ENCODE data around the gene ABHD12. TPM values are rescaled to one million over a fixed set of nuclear protein-coding genes. Genes with fewer than 3 reads are reported as not detected.

The ABHD12 gene
- total RNA-seq, 3 donors from 2014 or later (not counting 1 experiment from before 2014, with no cell fraction given), result 28.5 to 34.6 (median 34.5) TPM

GRCh38 chr20:25273541-25274358 is 116.9 kb downstream of the ABHD12 start:
- no peak for TF ChIP-seq CTCF (IDR thresholded peaks at IDR 0.05)

GRCh38 chr20:25273046-25273445 is 117.6 kb downstream of the ABHD12 start:
- no peak overlapping the region for H3K27ac Mint-ChIP-seq
- H3K9me3 ChIP-seq (ENCODE audit: control insufficient read depth, insufficient read depth, low read length), result no peaks in the 10 kb centered on the region
- no peaks in the 10 kb centered on the region for H3K27me3 Mint-ChIP-seq (ENCODE audit: low read depth in 2 of 2)
- H3K4me3 Mint-ChIP-seq, result no peak overlapping the region
- no peak overlapping the region for H3K4me3 ChIP-seq (ENCODE audit: low read length)
- WGBS (ENCODE audit: insufficient coverage), result 96% methylated on average over 10 of the region's 10 CpGs
- ATAC-seq (no peak), DNase-seq (peak in 1 of 2 donors; percentile 7)
- H3K36me3 Mint-ChIP-seq, result no peaks in the 10 kb centered on the region
- H3K27me3 ChIP-seq (ENCODE audit: control insufficient read depth, insufficient read depth, low read length), result no peaks in the 10 kb centered on the region
- H3K36me3 ChIP-seq (ENCODE audit: control insufficient read depth, insufficient read depth, low read length), result peaks cover 61% of the 10 kb centered on the region
- no peak for TF ChIP-seq CTCF (IDR thresholded peaks at IDR 0.05)
- peaks cover 0 to 6% of the 10 kb centered on the region in 2 donors for H3K4me1 Mint-ChIP-seq
- H3K9me3 Mint-ChIP-seq, result no peaks in the 10 kb centered on the region
- no peaks in the 10 kb centered on the region for H3K4me1 ChIP-seq (ENCODE audit: control insufficient read depth, insufficient read depth, low read length)
- intact Hi-C loops (cut with micrococcal nuclease), result no loop called here
- no peak overlapping the region for H3K27ac ChIP-seq (ENCODE audit: low read length)

More at GRCh38 chr20:25273541-25274358, 116.9 kb downstream of the ABHD12 start:
- no peaks in the 10 kb centered on the region for H3K9me3 Mint-ChIP-seq
- no peaks in the 10 kb centered on the region for H3K27me3 Mint-ChIP-seq (ENCODE audit: low read depth in 2 of 2)
- Histone ChIP-seq H3K4me1 (ENCODE audit: control insufficient read depth, insufficient read depth, low read length) (no peaks in the 10 kb centered on the region), H3K36me3 (ENCODE audit: control insufficient read depth, insufficient read depth, low read length) (peaks cover 66% of the 10 kb centered on the region), H3K9me3 (ENCODE audit: control insufficient read depth, insufficient read depth, low read length) (no peaks in the 10 kb centered on the region), H3K27me3 (ENCODE audit: control insufficient read depth, insufficient read depth, low read length) (no peaks in the 10 kb centered on the region), H3K27ac (ENCODE audit: low read length) (no peak overlapping the region), H3K4me3 (ENCODE audit: low read length) (no peak overlapping the region)
- no peak overlapping the region for H3K27ac Mint-ChIP-seq
- no peak overlapping the region for H3K4me3 Mint-ChIP-seq
- intact Hi-C loops (cut with micrococcal nuclease), result no loop called here
- WGBS (ENCODE audit: insufficient coverage), result 96% methylated on average over 20 of the region's 20 CpGs
- DNase-seq (no peak), ATAC-seq (no peak)
- peaks cover 0 to 6% of the 10 kb centered on the region in 2 donors for H3K4me1 Mint-ChIP-seq
- H3K36me3 Mint-ChIP-seq, result no peaks in the 10 kb centered on the region

- DNase-seq (peak in 1 of 2 donors; percentile 10), ATAC-seq (no peak)
- Mint-ChIP-seq H3K4me1 (peaks cover 0 to 6% of the 10 kb centered on the region in 2 donors), H3K9me3 (no peaks in the 10 kb centered on the region), H3K27me3 (ENCODE audit: low read depth in 2 of 2) (no peaks in the 10 kb centered on the region), H3K27ac (no peak overlapping the region), H3K36me3 (no peaks in the 10 kb centered on the region), H3K4me3 (no peak overlapping the region)
- Histone ChIP-seq H3K36me3 (ENCODE audit: control insufficient read depth, insufficient read depth, low read length) (peaks cover 55% of the 10 kb centered on the region), H3K27me3 (ENCODE audit: control insufficient read depth, insufficient read depth, low read length) (no peaks in the 10 kb centered on the region), H3K4me3 (ENCODE audit: low read length) (no peak overlapping the region), H3K9me3 (ENCODE audit: control insufficient read depth, insufficient read depth, low read length) (no peaks in the 10 kb centered on the region), H3K27ac (ENCODE audit: low read length) (no peak overlapping the region), H3K4me1 (ENCODE audit: control insufficient read depth, insufficient read depth, low read length) (no peaks in the 10 kb centered on the region)
- intact Hi-C loops (cut with micrococcal nuclease), result no loop called here
- no peak for TF ChIP-seq CTCF (IDR thresholded peaks at IDR 0.05)
- WGBS (ENCODE audit: insufficient coverage), result 96% methylated on average over 18 of the region's 19 CpGs
These were observed 118.2 kb downstream of the ABHD12 start for GRCh38 chr20:25272223-25273000.

Measured in natural killer cell (primary cell).